GM21723 (cell line): ENCODE measurements around the gene E2F6.
"Not testable (repeated sequence)": the region's sequence is repeated elsewhere in the genome, so short reads cannot be mapped to it uniquely, and the experiment has no call there.

Experiments
- ATAC-seq: cut with Tn5 transposase; IDR thresholded peaks from one replicate; pipeline ENCODE4 v1.9.1; 2021; ENCODE audit warnings: mild to moderate bottlenecking, moderate library complexity; ENCODE audit not compliant: unreplicated experiment

Gene E2F6

GRCh38 chr2:11417946-11418585 lies 47.9 kb downstream of the E2F6 start:
- ATAC-seq, result no peak

DNA sequence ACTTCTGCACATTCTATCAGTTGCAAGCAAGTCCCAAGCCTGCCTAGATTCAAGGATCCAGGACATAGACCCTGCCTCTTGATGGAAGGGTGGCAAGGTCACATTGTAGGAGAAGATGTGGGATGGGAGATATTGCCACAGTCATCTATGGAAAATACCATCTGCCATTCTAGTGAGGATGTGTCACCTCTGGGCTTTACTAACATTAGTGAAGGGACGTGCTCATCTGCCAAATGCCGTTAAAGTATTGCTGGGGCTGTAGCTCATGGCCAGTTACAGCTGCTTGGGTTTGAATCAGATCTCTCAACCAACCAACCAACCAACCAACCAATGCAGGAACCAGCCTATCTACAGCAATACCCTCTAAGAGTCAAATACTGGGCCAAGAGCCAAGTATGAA lies 49.0 kb downstream of the E2F6 start:
- ATAC-seq, result no peak

DNA sequence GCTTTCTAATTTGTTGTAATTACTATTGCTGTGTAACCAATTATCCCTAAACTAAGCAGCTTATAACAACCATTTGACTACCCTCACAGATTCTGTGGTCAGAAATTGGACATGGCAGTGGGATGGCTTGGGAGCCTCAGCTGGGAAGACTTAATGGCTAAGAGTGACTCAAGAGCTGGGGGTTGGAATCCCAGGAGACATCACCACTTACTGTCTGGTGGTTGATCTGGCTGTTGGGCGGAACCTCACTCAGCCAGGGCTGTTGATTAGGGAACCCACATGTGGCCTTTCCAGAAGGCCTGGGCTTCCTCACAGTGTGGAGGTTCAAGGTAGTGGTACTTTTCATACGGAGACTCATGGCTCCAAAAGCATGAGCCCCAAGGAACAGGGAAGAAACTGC lies 49.8 kb downstream of the E2F6 start:
- no peak for ATAC-seq

- no peak for ATAC-seq
These were observed 51.4 kb downstream of the E2F6 start for GRCh38 chr2:11414372-11415124.

- no peak for ATAC-seq
These were observed 53.5 kb downstream of the E2F6 start for GRCh38 chr2:11412449-11412810.

GRCh38 chr2:11411768-11412448 lies 54.1 kb downstream of the E2F6 start:
- ATAC-seq, result no peak

GRCh38 chr2:11411244-11411643 lies 54.7 kb downstream of the E2F6 start:
- no peak for ATAC-seq

- no peak for ATAC-seq
These were observed 55.9 kb downstream of the E2F6 start for GRCh38 chr2:11410101-11410500.

- no peak for ATAC-seq
These were observed 56.4 kb downstream of the E2F6 start for GRCh38 chr2:11409572-11409959.

DNA sequence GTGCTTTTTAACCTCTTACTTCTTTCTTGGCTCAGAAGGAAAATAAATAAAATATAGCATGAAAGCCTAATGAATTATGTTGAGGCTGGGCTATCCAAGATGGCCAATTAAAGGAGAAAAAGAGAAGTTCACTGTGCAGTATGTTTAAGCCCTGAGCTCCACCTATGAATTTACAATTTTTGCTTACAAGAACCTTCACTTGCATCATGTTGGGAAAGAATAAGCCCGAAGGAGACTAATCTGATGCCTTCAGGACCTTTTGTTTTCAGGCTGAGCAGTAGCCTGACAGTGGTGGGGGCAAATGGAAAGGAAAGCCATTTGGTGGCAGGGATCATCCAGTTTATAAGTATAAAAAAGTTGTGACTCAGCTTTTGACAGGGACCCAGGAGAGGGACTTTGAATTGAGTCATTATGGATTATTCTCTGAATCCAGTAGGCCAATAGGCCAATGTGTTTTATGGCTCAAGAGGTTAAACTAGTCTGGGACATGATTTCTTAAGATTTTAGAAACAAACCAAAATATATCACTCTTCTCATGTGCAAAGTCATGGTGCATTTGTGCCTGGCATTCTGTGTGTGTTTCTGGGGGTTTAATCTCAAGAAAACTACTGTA lies 56.9 kb downstream of the E2F6 start:
- ATAC-seq, result no peak

DNA sequence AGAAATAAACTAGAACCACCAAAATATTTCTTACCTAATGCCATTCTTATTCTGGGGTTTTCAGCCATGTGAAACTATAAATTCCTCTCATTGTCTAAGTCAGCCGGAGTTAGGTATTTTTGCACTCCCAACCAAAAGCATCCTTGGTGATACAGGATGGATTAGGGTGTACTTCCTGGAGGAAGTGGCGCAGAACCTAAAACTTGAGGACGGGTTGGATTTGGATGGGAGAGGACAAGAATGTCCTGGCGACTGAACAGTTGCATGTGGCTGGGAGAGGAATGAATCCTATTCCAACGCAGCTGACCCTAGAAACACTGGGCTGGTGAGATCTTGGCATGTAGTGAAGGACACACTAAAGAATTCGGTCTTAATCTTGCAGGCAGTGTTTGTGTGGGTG lies 58.5 kb downstream of the E2F6 start:
- no peak for ATAC-seq

DNA sequence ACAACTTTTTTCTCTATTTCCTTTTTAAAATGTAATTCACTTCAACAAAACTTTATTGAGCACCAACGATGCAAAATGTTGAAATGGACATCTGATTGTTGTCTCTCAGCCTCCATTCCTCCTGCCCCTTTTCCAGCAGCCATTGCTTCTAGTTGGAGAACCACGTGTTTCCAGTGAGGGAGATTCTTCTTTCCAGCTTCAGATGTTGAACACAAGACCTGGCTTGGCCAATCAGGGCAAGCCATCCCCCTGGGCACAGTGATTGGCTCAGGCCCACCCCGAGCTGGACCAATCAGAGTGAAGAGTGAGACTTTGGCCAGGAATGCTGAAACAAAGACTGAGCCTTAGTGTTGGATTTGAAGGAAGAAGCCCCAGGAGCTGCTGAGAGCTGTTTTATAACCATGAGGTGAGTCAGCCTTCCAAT lies 59.0 kb downstream of the E2F6 start:
- ATAC-seq, result no peak

DNA sequence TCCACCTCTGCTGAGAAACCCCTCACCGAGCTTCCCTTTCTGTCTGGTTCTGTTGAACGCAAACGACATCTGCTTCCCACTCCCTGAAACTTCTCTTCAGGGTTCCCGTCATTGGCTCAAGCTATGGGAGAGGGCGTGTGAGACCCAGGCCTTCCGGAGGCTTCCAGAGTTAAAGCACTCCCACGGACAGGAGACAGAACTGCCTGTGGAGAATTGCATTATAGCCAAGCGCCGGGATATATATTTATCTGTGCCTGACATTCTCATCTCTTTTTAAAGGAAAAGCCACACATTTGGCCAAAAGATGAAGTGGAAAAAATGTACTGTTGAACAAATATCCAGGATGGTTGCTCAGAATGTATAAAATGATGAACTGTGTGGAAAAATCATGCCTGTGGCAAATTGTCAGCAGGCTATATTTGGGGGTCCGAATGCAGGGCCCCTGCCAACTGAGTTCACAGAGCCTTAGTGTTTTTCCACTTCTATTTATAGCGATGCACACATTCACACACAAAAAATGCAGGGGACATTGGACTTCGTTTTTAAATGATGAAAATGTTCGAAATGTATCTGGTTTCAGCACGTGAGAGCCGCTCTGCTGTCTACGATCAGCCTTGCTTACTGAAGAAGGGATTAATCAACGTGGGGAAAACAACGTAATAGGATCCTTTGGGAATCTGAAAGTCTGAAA lies 59.5 kb downstream of the E2F6 start:
- no peak for ATAC-seq

DNA sequence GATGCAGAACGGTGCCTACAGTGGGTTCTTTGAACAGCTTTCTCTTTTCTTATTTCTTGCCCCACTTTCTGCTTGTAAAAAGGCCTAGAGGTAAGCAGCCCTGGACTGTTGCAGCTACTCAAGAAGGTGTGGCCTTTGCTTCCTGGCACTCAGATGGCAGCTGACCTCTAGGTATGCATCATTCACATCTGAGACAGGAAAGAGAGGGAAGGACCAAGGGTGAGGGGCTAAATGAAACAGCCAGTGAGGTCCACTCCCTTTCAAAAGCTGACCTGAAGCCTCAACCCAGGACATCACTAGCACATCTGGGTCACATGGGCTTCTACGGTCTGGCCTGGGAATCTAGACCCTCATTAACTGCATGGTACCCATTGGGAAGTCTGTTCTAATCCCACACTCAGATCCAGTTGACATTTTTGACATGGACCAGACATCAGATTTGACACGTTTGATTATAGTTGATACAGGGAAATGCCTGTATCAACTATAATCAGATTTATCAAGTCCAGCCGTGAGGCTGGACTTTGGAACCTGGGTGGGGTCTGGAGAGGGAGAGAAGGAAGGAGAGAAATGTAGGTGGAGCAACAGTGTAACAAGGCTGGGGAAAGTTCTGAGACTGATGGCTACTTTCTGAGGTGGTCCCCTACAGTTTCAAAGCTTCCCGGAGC lies 60.2 kb downstream of the E2F6 start:
- no peak for ATAC-seq

DNA sequence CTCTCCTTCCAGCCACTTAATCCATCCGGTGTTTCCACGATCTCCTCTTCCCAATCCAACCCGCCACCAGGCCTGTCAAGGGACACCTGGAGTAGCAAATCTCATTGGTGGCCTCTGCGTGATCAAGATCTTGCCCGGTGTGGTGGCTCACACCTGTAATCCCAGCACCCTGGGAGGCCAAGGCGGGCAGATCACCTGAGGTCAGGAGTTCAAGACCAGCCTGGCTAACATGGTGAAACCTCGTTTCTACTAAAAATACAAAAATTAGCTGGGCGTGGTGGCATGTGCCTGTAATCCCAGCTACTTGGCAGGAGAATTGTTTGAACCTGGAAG lies 60.9 kb downstream of the E2F6 start:
- ATAC-seq, result not testable (repeated sequence)

DNA sequence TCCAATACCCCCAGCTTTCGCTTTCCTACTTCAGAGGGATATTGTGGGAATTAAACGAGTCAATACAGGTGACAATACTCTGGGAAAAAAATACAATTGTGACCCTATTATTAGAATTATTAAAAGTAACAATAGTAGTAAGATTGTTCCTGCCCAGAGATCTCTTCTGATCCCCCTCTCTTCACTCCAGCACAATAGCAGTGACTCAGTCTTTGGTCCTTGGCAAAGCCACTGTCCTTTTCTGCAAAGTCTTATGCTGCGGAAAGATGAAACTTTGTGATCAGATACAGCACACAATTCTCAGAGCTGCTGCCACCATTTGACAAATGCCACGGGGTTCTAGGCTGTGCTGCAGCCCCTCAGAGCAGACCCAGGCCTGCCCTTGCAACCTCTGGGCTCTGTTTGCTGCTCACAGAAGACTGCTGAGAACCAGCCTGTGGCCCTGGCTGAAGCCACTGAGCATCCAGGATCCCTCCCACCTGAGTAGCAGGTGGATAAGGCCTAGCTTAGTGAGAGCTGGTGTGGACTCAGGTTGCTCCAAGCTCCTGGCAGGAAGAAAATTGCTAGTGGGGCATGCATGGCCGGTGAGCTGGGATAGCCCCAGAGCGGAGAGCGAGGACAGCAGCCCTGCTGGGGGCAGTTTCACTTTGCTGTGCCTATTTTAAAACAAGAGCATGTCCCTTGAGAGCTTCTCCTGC lies 61.4 kb downstream of the E2F6 start:
- no peak for ATAC-seq

- ATAC-seq, result no peak
These were observed 63.5 kb downstream of the E2F6 start for GRCh38 chr2:11402436-11402835.

DNA sequence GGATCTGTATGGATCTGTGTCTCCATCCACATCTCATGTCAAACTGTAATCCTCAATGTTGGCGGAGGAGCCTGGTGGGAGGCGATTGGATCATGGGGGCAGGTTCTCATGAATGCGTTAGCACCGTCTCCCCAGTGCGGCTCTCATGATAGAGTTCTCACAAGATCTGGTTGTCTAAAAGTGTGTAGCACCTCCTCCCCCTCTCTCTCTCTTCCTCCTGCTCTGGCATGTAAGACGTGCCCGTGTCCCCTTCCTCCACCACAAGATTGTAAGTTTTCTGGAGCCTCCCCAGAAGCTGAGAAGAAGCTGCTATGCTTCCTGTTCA lies 66.6 kb downstream of the E2F6 start:
- ATAC-seq, result no peak

- no peak for ATAC-seq
These were observed 67.1 kb downstream of the E2F6 start for GRCh38 chr2:11398750-11399437.

DNA sequence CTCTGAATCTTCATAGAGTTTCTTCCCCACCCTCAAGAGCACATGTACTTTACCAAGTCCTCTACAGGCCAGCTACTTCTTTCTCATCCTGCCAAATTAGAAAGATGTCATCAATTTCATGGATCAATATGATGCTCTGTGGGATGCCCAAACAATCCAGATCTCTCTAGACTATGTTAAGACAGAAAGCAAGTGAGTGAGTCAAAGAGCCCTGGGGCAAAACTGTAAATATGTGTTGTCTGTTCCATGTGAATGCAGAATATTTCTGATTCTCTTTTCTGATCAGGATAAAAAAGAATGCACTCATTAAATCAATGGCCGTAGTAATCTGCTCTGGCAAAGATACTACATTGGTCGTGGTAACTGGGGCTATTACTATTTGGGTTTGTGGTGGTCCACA lies 68.4 kb downstream of the E2F6 start:
- no peak for ATAC-seq
